HEK293 (cell line): ENCODE data around the gene LHX4.

Source experiments
- CTCF ChIA-PET: fragments of 350-600 bp; formaldehyde crosslinking; extraction: SDS; loops from one replicate; lab custom pipeline; 2021; ENCODE audit warnings: antibody characterized with exemption; lab: Yijun Ruan, JAX
- POLR2A ChIA-PET: fragments of 300-600 bp; formaldehyde crosslinking; extraction: SDS; loops from one replicate; lab custom pipeline; 2020; ENCODE audit warnings: antibody characterized with exemption, inconsistent platforms; lab: Yijun Ruan, JAX
- H3K27ac ChIP-seq: fragments of 200-500 bp; sonication (Bioruptor generic); 2 replicates; pipeline ENCODE4 v1.5.1; 2014; ENCODE audit warnings: low read depth, low read length, control low read depth, inconsistent platforms; ENCODE audit errors: extremely low read depth
- H3K36me3 ChIP-seq, 2 experiments: fragments of 200-500 bp in 1 of 2; sonication (Bioruptor generic) in 1 of 2; 1 replicate in 1 of 2; 2 replicates in 1 of 2; pipeline ENCODE4 v1.5.1; 2014 to 2017; ENCODE audit warnings: inconsistent platforms in 2 of 2, low read length in 2 of 2; ENCODE audit not compliant: control insufficient read depth in 2 of 2, insufficient read depth in 1 of 2
- H3K4me1 ChIP-seq: fragments of 200-500 bp; sonication (Bioruptor generic); 2 replicates; pipeline ENCODE4 v1.5.1; 2014; ENCODE audit warnings: mild to moderate bottlenecking, low read length, inconsistent platforms; ENCODE audit not compliant: control insufficient read depth, insufficient read depth
- H3K4me3 ChIP-seq: 2 replicates; pipeline ENCODE4 v1.5.1; 2011; ENCODE audit warnings: low read depth, mild to moderate bottlenecking, control low read depth, low read length, moderate library complexity
- H3K9me3 ChIP-seq: fragments of 200-500 bp; sonication (Bioruptor generic); 2 replicates; pipeline ENCODE4 v1.5.1; 2014; ENCODE audit warnings: low read depth, low read length, inconsistent platforms; ENCODE audit not compliant: control insufficient read depth, insufficient read depth
- BCL11A ChIP-seq: fragments of 450-650 bp; formaldehyde crosslinking; IDR thresholded peaks from 2 replicates; pipeline ENCODE4 v1.5.1; 2016; ENCODE audit warnings: low read depth, missing biosample characterization, missing genetic modification characterization
- KLF7 ChIP-seq: fragments of 450-650 bp; formaldehyde crosslinking; IDR thresholded peaks from 2 replicates; pipeline ENCODE4 v1.5.1; 2016; ENCODE audit warnings: missing biosample characterization, missing genetic modification characterization, borderline replicate concordance
- KLF8 ChIP-seq: fragments of 450-650 bp; formaldehyde crosslinking; IDR thresholded peaks from 2 replicates; pipeline ENCODE4 v1.5.1; 2016; ENCODE audit warnings: missing biosample characterization, missing genetic modification characterization
- KLF9 ChIP-seq: fragments of 450-650 bp; formaldehyde crosslinking; IDR thresholded peaks from 2 replicates; pipeline ENCODE4 v1.5.1; 2016; ENCODE audit warnings: missing biosample characterization, missing genetic modification characterization, low read depth
- MZF1 ChIP-seq: fragments of 450-650 bp; formaldehyde crosslinking; IDR thresholded peaks from 2 replicates; pipeline ENCODE4 v1.5.1; 2017; ENCODE audit warnings: missing biosample characterization, missing genetic modification characterization, borderline replicate concordance
- RBAK ChIP-seq: fragments of 450-650 bp; formaldehyde crosslinking; IDR thresholded peaks from 2 replicates; pipeline ENCODE4 v1.5.1; 2016; ENCODE audit warnings: missing biosample characterization, missing genetic modification characterization
- ZBTB10 ChIP-seq: fragments of 450-650 bp; formaldehyde crosslinking; IDR thresholded peaks from 2 replicates; pipeline ENCODE4 v1.5.1; 2016; ENCODE audit warnings: missing biosample characterization, missing genetic modification characterization
- ZBTB17 ChIP-seq: fragments of 450-650 bp; formaldehyde crosslinking; IDR thresholded peaks from 2 replicates; pipeline ENCODE4 v1.5.1; 2016; ENCODE audit warnings: missing biosample characterization, missing genetic modification characterization
- ZBTB21 ChIP-seq: fragments of 450-650 bp; formaldehyde crosslinking; IDR thresholded peaks from 2 replicates; pipeline ENCODE4 v1.5.1; 2017; ENCODE audit warnings: missing biosample characterization, missing genetic modification characterization
- ZNF132 ChIP-seq: fragments of 450-650 bp; formaldehyde crosslinking; IDR thresholded peaks from 2 replicates; pipeline ENCODE4 v1.5.1; 2017; ENCODE audit warnings: missing biosample characterization, missing genetic modification characterization, borderline replicate concordance
- ZNF140 ChIP-seq: fragments of 450-650 bp; formaldehyde crosslinking; IDR thresholded peaks from 2 replicates; pipeline ENCODE4 v1.5.1; 2016; ENCODE audit warnings: missing biosample characterization, missing genetic modification characterization
- ZNF174 ChIP-seq: fragments of 450-650 bp; formaldehyde crosslinking; IDR thresholded peaks from 2 replicates; pipeline ENCODE4 v1.5.0; 2017; ENCODE audit warnings: missing biosample characterization, mild to moderate bottlenecking, missing genetic modification characterization
- ZNF19 ChIP-seq: fragments of 450-650 bp; formaldehyde crosslinking; IDR thresholded peaks from 2 replicates; pipeline ENCODE4; 2016; ENCODE audit warnings: missing biosample characterization, missing genetic modification characterization, low read depth
- ZNF26 ChIP-seq: fragments of 450-650 bp; formaldehyde crosslinking; IDR thresholded peaks from 2 replicates; pipeline ENCODE4 v1.5.1; 2016; ENCODE audit warnings: missing biosample characterization, missing genetic modification characterization
- ZNF274 ChIP-seq, 2 experiments: fragments of 200-500 bp in 1 of 2; fragments of 450-650 bp in 1 of 2; sonication (Bioruptor generic) in 1 of 2; formaldehyde crosslinking in 1 of 2; IDR thresholded peaks; 2 replicates each; pipeline versions ENCODE4 v1.5.1 to v1.6.1; 2014 to 2016; ENCODE audit warnings: borderline replicate concordance in 1 of 2, inconsistent platforms in 1 of 2, low read length in 1 of 2, missing biosample characterization in 1 of 2, missing genetic modification characterization in 1 of 2
- ZNF416 ChIP-seq: fragments of 450-650 bp; formaldehyde crosslinking; IDR thresholded peaks from 2 replicates; pipeline ENCODE4 v1.5.1; 2016; ENCODE audit warnings: missing biosample characterization, missing genetic modification characterization
- ZNF449 ChIP-seq: fragments of 450-650 bp; formaldehyde crosslinking; IDR thresholded peaks from 2 replicates; pipeline ENCODE4 v1.5.1; 2017; ENCODE audit warnings: missing biosample characterization, mild to moderate bottlenecking, missing genetic modification characterization, moderate library complexity
- ZNF501 ChIP-seq: fragments of 450-650 bp; formaldehyde crosslinking; IDR thresholded peaks from 2 replicates; pipeline ENCODE4 v1.5.1; 2016; ENCODE audit warnings: missing biosample characterization, missing genetic modification characterization
- ZNF514 ChIP-seq: fragments of 450-650 bp; formaldehyde crosslinking; IDR thresholded peaks from 2 replicates; pipeline ENCODE4 v1.5.1; 2016; ENCODE audit warnings: missing biosample characterization, missing genetic modification characterization
- ZNF623 ChIP-seq: fragments of 450-650 bp; formaldehyde crosslinking; IDR thresholded peaks from 2 replicates; pipeline ENCODE4 v1.5.1; 2016; ENCODE audit warnings: missing biosample characterization, missing genetic modification characterization
- ZNF639 ChIP-seq: fragments of 450-650 bp; formaldehyde crosslinking; IDR thresholded peaks from 2 replicates; pipeline ENCODE4 v1.5.1; 2016; ENCODE audit warnings: missing biosample characterization, missing genetic modification characterization
- ZNF701 ChIP-seq: fragments of 450-650 bp; formaldehyde crosslinking; IDR thresholded peaks from 2 replicates; pipeline ENCODE4 v1.5.1; 2016; ENCODE audit warnings: missing biosample characterization, missing genetic modification characterization
- ZNF777 ChIP-seq: fragments of 450-650 bp; formaldehyde crosslinking; IDR thresholded peaks from 2 replicates; pipeline ENCODE4 v1.5.1; 2017; ENCODE audit warnings: missing biosample characterization, missing genetic modification characterization, borderline replicate concordance
- ZNF837 ChIP-seq: fragments of 450-650 bp; formaldehyde crosslinking; IDR thresholded peaks from 2 replicates; pipeline ENCODE4 v1.5.1; 2016; ENCODE audit warnings: missing biosample characterization, missing genetic modification characterization
- ZSCAN18 ChIP-seq: fragments of 450-650 bp; formaldehyde crosslinking; IDR thresholded peaks from 2 replicates; pipeline ENCODE4 v1.5.1; 2016; ENCODE audit warnings: missing biosample characterization, missing genetic modification characterization

LHX4 gene

GRCh38 chr1:180286417-180286816 lies 56.4 kb downstream of the LHX4 start (continued):
- no peak for TF ChIP-seq ZNF26 (tag by site-specific recombination)
- TF ChIP-seq ZBTB17, result no peak
- TF ChIP-seq ZNF416 (tag by site-specific recombination), result no peak
- TF ChIP-seq ZNF501 (tag by site-specific recombination), result no peak
- no peak for TF ChIP-seq ZNF274 (IDR thresholded peaks at IDR 0.05; ENCODE audit: low read length)
- no peak for TF ChIP-seq ZNF274 (tag by site-specific recombination; IDR thresholded peaks at IDR 0.05; ENCODE audit: borderline replicate concordance)
- TF ChIP-seq ZNF19, result no peak
- TF ChIP-seq ZBTB10 (tag by site-specific recombination), result no peak
- TF ChIP-seq ZNF449 (tag by site-specific recombination), result no peak
- no peak for TF ChIP-seq ZNF701 (tag by site-specific recombination)
- TF ChIP-seq ZNF132 (tag by site-specific recombination), result no peak
- TF ChIP-seq BCL11A (tag by site-specific recombination), result no peak
- no peak for TF ChIP-seq ZNF777 (tag by site-specific recombination)
- TF ChIP-seq, all 188 proteins: peak for 0

GRCh38 chr1:180287988-180288705 lies 58.1 kb downstream of the LHX4 start:
- ChIA-PET CTCF (no interaction called here), POLR2A (no interaction called here)
- H3K4me3 ChIP-seq, result no peak overlapping the region
- no peaks in the 10 kb centered on the region for H3K9me3 ChIP-seq
- H3K27ac ChIP-seq, result no peak overlapping the region
- H3K4me1 ChIP-seq, result peaks cover under 1% of the 10 kb centered on the region; the same call in 1 of the 2 replicates
- H3K36me3 ChIP-seq, result peaks cover 3 to 24% of the 10 kb centered on the region in 2 experiments; a peak in 2 of 3 replicates
- TF ChIP-seq ZBTB10 (tag by site-specific recombination) (no peak), ZNF140 (no peak), MZF1 (tag by site-specific recombination) (no peak), ZNF623 (tag by site-specific recombination) (no peak), ZNF174 (tag by site-specific recombination) (no peak), ZNF639 (tag by site-specific recombination) (no peak), ZSCAN18 (tag by site-specific recombination) (no peak), ZBTB21 (tag by site-specific recombination) (no peak), RBAK (tag by site-specific recombination) (no peak), ZNF514 (tag by site-specific recombination) (no peak), KLF8 (tag by site-specific recombination) (no peak), KLF9 (no peak), ZNF837 (tag by site-specific recombination) (no peak), KLF7 (tag by site-specific recombination) (no peak)
